T-helper 22 cell (primary cell): ENCODE results near the gene SMDT1.
"Not testable (repeated sequence)": the region's sequence is repeated elsewhere in the genome, so short reads cannot be mapped to it uniquely, and the experiment has no call there.

ENCODE experiments used
- DNase-seq: peaks from one replicate; pipeline ENCODE4 v3.0.0-alpha.2; 2020; ENCODE audit warnings: low read depth

Gene SMDT1

DNA sequence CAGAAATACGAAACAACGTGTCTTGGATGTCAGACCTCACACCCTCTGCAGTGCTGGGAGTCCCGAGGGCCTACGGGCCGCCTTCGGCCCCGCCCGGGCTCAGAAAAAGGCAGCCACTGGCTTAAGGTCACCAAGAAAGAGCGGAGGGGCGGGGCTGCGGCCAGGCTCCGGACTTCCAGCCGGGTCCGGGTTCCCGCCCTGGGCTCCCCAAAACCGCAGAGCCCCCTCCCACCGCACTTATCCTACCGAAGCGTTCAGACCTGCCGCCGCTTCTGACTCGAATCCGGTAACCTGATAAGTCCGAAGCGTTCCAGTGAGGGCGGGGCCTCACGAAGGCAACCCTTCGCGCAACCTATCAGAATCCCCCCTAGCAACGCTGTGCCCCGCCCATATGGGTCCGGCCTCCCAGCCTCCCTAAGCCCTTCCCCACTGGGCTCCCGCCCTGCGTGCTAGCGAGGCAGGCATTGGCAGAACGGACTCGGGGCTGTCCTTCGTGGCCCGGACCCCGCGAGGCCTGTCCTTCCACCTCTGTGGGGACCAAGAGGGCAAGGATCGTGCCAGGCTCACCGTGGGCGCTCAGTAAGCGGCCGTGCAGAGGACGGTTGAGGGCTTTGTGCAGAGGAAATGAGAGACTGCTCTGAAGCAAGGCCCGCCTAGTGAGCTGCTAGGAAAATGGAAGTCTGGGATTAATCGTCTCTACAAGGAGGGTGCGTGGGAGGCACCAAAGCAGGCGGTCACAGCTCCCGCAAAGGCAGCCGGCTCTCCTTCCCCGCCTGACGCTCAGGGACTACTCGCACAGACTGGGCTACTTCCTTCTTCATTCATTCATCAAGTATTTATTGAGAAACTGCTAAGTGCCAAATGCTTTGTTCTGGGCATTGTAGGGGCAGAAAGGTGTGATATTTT, 8.7 kb upstream of the SMDT1 start, which contains the start of gene NAGA:
Gene NAGA, minus strand, starts transcription at position 296 of the 906 bp plus-strand sequence. CDS start 515 bp downstream, outside the sequence.
- DNase-seq: peak; percentile 92

DNA sequence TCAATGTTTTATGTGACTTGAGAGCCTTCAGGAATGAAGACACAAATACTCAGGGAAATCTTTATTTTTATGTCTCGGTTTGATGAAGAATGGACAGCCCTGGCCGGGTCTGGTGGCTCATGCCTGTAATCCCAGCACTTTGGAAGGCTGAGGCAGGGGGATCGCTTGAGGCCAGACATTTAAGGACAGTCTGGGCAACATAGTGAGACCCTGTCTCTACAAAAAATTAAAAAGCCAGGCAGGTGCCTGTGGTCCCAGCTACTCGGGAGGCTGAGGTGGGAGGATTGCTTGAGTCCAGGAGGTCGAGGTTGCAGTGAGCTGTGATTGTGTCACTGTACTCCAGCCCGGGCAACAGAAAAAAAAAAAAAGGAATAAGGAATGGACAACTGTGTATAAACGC, 8.0 kb upstream of the SMDT1 start:
- DNase-seq: not testable (repeated sequence)

DNA sequence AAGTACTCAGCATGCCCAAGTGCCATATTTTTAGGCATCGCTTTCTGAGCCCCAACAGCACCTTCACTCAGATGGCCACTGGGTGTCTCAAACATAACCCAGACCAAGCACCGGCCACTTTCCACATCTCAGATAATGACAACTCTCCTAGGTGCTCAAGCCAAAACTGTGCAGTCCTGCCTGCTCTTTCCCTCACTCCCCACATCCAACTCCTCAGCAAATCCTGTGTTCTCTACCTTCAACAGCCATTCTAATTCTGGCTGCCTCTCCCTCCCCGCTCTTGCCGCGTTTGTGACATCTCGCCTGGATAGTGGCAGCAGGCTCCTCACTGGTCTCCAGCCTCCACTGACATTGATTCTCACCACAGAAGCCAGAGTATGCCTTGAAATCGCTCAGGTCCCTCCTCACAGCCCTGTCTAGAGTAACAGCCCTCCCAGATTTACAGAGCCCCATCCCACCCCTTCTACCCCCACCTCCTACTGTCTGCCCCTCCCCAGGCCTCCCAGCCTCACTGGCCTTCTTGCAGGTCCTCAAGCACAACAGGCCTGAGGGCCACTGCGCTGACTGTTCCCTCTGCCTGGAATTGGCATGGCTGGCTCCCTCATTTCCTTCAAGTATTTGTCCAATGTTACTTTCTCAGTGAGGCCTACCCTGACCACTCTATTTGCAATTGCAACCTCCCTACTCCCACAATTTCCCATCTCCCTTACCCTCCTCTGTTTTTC, 6.7 kb upstream of the SMDT1 start:
- DNase-seq: no peak

DNA sequence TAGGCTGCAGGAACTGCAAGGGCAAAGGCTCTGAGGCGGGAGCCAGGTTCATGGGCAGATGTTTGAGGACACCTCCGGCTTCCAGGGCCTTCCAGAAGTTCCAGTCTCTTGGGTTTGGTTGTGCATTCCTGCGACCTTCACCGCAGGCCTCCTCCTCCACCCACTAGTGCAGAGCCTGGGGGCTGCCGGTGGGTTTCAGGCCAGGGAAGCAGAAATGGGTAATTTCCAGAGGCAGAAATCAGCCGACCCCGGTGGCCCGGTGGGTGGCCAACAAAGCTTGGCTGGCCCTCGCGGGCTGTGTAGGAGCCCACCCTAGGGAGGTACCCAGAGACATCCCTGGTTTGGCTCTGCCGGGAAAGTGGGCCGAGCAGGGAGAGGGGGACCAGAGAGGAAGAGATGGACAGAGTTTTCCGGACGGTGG, 5.9 kb upstream of the SMDT1 start:
- DNase-seq: no peak

DNA sequence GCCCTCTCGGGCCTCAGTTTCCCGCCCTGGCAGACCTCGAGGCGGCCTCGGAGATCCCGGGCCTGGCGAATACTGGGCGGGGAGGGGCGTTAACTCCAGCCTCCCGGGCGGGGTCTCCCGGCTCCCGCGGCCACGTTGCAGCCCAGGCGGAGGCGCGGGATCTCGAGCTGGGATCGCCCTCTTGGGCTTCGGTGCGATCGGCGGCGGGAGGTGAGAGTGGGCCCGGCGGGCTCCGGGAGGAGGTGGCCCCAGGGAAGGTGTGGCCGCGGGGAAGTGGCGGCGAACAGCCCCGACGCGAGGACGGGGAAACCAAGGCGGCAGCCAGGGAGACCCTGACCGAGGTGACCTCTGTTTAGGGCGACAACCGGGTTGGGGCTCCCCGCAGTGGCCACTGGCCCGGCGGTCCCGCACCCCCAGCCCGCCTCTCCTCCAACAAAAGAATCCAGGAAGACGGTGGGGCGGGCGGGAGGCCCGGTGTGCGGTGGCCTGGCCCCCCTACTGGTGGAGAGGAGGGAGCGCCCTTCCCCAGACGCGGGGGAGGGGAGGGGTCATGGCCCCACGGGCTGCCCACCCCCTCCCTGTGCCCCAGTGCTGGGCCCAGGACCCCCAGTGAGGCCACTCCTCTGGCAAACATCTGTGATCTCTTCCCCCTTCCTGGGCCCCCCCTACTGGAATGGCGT, 5.2 kb upstream of the SMDT1 start, which contains the start of gene PHETA2:
Gene PHETA2, plus strand, starts transcription at position 117 of the 680 bp plus-strand sequence. CDS start 3,046 bp downstream, outside the sequence.
- peak; percentile 34 for DNase-seq

DNA sequence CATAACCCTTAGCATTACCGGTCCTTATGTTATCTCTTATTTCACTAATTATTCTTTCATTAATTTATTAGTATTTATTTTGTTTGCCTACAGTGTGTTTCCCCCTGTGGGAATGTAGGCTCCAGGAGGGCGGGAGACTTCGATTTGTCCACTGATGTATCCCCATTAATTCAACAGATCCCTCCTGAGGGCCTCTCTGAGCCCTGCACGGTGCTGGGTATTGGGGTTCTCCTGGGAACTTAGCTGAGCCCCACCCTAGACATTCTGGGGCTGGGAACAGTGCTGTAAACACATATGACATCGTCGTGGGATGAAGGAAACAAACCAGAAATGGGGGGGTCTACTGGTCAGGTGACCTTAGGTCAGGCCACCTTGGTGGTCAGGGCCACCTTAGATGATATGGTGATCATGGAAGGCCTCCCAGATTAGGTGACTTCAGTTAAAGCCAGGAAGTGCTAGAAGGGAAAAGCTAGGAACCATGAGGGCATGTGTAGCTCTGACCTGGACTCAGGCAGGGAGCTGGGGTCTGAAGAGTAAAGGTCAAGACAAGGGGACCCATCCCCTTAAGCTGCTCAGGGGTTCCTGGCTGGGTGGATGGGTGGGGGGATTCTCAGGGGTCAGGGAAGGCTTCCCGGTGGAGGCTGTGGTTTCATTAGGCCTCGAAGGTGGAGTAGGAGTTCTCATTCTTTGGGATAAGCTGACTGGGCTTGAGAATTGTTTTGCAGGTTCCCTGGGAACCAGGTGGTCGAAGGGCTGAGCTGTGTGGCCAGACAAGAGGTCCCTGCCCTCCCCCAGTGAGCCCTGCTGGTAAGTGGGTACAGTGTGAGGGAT, 4.4 kb upstream of the SMDT1 start:
- DNase-seq: no peak

DNA sequence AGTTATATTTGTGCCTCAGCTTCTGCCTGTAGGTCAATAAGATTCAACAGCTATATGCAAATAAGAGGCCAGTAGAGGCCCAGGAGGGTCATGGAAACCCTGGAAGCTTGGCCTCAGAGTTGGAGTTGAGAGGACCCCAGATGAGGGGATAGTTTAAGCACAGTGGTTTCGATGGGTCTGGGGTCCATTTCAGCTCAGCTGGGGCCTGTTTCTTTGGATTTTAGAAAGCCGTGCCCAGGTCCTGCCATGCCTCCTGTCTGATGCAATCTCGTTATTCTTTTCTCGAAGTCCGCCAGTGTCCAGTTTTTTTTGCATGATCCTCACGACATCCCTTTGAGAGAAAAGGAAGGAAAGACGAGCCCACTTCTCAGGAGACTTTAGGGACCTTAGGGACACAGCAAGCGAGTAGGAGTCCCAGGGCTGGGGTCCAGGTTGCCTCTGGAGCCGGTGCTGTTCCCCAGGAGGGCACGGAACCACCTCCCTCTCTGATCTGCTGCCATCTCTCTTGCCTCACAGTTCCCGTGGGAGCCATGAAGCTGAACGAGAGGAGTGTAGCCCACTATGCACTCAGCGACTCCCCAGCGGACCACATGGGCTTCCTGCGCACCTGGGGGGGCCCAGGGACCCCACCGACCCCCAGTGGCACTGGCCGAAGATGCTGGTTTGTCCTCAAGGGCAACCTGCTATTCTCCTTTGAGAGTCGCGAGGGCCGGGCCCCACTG, 2.6 kb upstream of the SMDT1 start:
- DNase-seq: no peak

DNA sequence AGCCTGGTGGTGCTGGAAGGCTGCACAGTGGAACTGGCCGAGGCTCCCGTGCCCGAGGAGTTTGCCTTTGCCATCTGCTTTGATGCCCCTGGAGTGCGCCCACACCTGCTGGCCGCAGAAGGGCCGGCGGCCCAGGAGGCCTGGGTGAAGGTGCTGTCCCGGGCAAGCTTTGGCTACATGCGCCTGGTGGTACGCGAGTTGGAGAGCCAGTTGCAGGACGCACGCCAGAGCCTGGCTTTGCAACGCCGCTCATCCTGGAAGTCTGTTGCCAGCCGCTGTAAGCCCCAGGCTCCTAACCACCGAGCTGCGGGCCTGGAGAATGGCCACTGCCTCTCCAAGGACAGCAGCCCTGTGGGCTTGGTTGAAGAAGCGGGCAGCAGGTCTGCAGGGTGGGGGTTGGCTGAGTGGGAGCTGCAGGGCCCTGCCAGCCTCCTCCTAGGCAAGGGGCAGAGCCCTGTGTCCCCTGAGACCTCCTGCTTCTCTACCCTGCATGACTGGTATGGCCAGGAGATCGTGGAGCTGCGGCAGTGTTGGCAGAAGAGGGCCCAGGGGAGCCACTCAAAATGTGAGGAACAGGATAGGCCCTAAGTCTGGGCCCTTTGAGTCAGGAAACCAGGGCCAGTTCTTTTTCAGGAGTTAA, 1.9 kb upstream of the SMDT1 start:
- DNase-seq: no peak

DNA sequence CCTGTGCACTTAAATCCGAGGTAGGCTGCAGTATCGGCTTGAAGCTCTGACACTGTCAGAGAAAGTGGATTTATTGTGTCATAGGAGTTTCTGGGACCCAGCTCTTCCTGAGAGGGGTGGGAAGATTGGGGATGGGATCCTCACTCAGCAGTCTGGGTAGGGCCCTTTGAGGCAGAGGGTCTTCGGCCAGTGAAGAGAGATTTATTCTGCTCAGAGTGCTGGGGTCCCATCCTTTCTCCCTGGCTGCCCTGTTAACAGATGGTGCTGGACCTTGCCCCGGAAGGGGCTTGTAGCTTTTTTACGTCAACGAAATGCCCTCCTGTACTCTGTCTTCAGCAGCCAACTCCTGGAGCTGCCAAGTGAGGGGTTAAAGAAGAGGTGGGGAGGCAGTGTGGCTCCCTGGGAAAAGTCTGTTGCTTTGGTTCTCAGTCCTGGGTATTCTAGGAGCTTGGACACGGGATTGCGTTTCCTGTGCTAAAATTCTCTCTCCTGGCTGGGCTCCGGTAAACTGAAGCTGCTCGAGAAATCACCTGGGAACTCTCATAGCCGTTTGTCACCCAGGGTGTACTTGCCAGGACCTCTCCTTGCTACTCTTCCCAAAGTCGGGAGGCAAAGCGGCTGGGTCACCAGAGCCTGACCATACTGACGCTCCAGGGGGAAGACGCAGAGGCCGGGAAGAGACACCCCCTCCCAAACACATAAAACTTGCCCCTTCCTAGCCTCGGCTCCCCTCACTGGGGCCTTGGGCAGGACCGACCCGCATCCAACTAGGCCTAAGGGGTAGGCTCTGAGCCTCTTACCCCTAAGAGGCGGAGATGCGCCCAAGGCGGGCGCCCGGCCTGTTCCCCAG, 806 bp upstream of the SMDT1 start:
- DNase-seq: no peak

DNA sequence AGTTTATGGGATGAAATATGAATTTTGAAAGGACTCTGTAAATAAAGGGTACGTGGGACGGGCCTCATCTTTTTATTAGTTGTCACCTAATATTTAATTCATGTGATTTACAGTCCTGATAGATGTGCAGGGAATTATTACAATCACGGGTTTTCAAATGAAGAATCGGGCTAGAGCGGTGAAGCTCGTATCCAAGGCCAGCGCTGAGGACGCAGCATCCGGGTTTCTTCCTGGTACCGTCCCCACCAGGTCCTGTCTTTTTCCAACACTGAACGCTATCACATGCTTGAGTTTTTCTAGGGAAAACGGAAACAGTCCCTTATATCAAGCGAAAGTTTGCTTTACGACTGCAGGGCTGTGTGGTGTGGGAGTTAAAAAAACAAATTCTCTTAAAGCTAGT, 787 bp downstream of the SMDT1 start:
- DNase-seq: no peak

DNA sequence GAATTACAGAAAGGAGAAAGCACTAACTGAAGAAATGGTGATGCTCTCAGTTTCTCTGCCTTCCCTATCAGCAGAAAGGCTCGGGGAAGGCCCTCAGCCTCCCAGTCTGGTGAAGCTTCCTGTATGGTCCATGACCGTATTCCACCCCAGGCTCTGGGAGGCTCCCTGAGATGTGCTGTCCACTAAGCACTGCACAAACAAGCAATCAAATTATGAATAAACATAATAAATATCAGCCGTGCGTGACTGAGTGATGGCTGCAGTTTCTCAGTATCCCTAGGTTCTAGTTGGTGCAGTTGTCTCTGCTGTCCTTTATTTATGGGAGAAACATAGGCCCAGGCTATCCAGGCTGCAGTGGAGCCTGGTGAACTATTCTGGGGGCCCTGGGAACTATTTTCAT, 3.6 kb downstream of the SMDT1 start:
- DNase-seq: no peak

DNA sequence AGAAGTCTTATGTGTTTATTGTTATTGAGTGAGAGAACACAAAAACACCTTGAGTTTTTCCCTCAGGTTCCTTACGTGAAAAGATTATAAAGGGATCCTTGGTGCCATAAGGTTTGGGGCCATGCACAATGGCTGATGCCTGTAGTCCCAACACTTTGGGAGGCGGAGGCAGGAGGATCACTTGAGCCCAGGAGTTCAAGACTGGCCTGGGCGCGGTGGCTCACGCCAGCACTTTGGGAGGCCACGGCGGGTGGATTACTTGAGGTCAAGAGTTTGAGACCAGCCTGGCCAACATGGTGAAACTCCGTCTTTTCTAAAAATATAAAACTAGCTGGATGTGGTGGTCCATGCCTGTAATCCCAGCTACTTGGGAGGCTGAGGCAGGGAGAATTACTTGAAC, 5.4 kb downstream of the SMDT1 start:
- no peak for DNase-seq

DNA sequence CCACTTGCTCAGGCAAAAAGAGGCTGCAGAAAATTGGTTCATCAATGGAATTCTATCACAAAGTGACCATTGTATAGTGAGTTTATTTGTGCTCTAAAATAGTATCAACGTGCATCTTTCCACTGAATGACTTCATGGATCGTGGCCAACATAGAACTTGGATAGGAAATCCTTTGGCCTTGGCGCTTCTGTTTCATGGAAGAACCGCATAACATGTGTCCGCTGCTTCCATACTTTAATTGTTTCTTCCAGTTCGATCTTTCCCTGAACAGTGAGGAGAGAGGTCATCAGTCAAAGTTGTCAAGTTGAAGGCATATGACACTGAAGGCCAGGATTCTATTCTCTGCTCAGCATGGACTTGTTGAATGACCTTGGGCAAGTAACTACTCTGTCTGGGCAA, 6.6 kb downstream of the SMDT1 start:
- DNase-seq: no peak

DNA sequence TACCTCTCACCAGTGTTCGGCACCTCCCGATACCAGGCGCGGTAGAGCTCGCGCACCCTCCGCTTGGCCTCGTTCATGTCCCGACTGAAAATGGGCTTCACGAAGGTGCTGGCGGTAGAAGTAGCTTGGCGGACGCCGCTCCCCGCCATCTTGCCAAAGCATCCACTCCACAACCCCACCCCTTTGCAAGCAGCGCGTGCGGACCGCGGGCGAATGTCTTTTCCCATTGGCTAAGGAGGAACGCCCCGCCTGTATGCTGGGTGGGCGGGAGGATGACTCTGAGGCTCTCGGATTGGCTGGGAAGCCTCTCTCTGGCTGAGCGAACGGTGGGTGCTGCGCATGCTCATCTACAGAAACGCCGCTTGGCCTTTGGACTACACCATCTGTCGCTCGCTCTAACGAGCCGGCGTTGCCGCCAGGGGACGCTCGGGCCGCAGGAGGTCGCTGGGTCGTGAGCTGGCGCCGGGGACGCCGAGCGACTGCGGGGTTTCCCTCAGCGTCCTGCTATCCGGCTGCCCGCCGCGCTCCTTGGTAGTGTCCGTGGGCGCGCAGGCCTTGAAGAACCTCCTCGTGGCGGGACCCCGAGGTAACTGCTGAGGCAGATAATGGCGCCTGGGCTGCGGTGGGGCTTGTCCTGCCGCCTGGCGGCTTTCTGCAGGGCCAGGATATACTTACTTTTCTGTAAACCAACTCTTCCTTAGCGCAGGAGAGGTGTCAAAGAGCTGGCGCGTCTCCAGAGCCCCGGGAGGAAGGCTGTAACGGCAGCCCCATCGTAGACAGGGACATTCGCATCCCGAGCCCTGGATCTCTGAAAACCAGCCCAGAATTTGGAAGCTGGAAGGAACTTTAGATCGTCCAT, 11.3 kb downstream of the SMDT1 start, which contains the start of gene NDUFA6:
Gene NDUFA6, minus strand, starts transcription at position 177 of the 859 bp plus-strand sequence. Its CDS starts 28 bp downstream, at position 149.
- DNase-seq: peak; percentile 98

DNA sequence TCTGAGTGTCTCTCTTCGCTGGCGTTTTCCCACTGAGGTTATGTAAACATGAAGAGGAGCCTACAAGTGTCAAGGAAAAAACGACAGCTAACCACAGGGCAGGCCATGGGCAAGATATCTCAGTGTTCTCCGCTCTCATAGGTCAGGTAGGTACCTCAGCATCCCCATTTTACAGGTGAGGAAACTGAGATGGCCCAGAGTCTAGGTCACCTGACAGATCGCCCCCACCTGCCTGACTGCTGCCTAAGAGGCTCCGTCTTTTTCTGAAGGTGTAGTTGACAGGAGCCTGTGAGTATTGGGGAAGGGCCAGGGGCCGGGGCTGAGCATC, 11.9 kb downstream of the SMDT1 start:
- no peak for DNase-seq

DNA sequence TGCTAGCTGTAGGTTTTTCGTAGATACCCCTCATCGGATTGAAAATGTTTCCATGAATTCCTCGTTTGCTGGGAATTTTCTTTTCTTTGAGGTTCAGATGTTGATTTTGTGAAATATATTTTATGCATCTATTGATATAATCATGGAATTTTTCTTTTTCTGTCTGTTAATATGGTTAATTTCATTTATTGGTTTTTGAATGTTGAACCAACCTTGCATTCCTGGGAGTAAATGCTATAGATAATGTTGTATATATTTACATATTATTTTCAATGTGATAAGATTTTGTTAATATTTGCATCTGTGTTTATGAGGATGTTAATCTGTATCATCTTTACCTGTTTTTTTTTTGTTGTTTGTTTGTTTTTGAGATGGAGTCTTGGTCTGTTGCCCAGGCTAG, 21.7 kb downstream of the SMDT1 start:
- no peak for DNase-seq

DNA sequence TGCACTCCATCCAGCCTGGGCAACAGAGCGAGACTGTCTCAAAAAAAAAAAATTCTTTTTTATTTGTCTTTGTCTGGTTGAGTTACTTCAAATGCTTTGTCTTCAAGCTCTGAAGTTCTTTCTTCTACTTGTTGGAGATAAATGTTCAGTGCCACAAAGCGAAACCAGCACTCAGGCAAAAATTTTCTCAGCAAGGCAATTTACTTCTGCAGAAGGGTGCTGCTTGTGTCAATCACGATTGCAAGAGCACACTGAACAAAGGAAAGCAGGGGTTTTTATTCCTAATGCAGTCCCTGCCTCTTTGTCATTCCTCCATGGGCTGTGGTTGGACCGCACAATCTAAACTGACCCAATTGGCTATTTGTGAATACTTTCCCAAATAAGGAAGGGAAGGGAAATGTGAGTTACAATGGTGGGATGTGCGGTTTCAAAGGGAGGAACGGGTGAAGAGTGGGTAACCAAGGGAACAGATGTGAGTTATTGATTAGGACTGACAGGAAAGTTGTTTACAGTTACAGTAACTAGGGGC, 24.9 kb downstream of the SMDT1 start:
- DNase-seq: not testable (repeated sequence)

DNA sequence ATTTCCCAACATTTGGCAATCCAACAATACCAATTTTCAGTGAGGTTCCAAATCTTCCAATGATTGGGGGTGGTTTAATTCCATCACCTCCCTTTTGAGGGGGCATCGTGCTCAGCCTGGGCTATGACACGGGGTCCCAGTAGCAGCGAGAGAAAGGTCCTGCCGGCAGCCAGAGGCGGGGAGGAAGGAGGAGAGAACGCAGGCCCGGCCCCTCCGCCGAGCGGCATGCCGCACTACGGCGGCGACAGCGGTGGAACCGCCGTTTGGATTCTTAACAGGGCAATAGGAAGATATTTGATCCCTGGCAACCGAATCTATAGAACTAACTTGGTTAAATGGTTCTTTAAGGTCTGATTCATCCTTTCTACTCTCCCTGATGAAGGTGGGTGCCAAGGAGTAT, 29.3 kb downstream of the SMDT1 start:
- DNase-seq: no peak
